Stomach smooth muscle (tissue), 2 donors: ENCODE results near the gene CAMSAP2.

Source experiments
- H3K27ac ChIP-seq: one replicate; pipeline ENCODE4 v1.7.0; 2013; ENCODE audit warnings: mild to moderate bottlenecking, low read length, inconsistent platforms
- H3K27me3 ChIP-seq, 2 donors: one replicate each; pipeline ENCODE4 v1.7.0; 2013; ENCODE audit warnings: low read length in 2 of 2; ENCODE audit not compliant: insufficient read depth in 2 of 2, control insufficient read depth in 1 of 2
- H3K36me3 ChIP-seq, 2 donors: one replicate each; pipeline ENCODE4 v1.7.0; 2013; ENCODE audit warnings: low read length in 2 of 2; ENCODE audit not compliant: control insufficient read depth in 2 of 2, insufficient read depth in 2 of 2
- H3K4me1 ChIP-seq: one replicate; pipeline ENCODE4 v1.7.0; 2013; ENCODE audit warnings: low read length; ENCODE audit not compliant: control insufficient read depth, insufficient read depth
- H3K4me3 ChIP-seq, 2 donors: one replicate each; pipeline ENCODE4 v1.7.0; 2013; ENCODE audit warnings: low read length in 2 of 2
- H3K9ac ChIP-seq, 2 donors: one replicate each; pipeline ENCODE4 v1.7.0; 2013; ENCODE audit warnings: low read length in 2 of 2, mild to moderate bottlenecking in 1 of 2
- H3K9me3 ChIP-seq, 2 donors: one replicate each; pipeline ENCODE4 v1.7.0; 2013; ENCODE audit warnings: low read length in 2 of 2; ENCODE audit not compliant: control insufficient read depth in 2 of 2
- donor health status: healthy.
- donor health status: Pancreatic carcinoma.

Gene CAMSAP2

GRCh38 chr1:200892958-200893357, 154.3 kb downstream of the CAMSAP2 start:
- no peak overlapping the region for H3K27ac ChIP-seq
- no peak overlapping the region for H3K9ac ChIP-seq
- H3K27me3 ChIP-seq = peaks cover 21 to 24% of the 10 kb centered on the region in 2 donors
- no peaks in the 10 kb centered on the region for H3K36me3 ChIP-seq
- H3K9me3 ChIP-seq = no peaks in the 10 kb centered on the region
- peaks cover 10% of the 10 kb centered on the region for H3K4me1 ChIP-seq
- no peak overlapping the region for H3K4me3 ChIP-seq

- no peak overlapping the region for H3K4me3 ChIP-seq
- no peaks in the 10 kb centered on the region for H3K9me3 ChIP-seq
- no peak overlapping the region for H3K27ac ChIP-seq
- no peak overlapping the region for H3K9ac ChIP-seq
- peaks cover 20 to 23% of the 10 kb centered on the region in 2 donors for H3K27me3 ChIP-seq
- H3K4me1 ChIP-seq = peaks cover 10% of the 10 kb centered on the region
- no peaks in the 10 kb centered on the region for H3K36me3 ChIP-seq
Observed at GRCh38 chr1:200893411-200893901, 154.8 kb downstream of the CAMSAP2 start.

GRCh38 chr1:200894712-200895442, 156.2 kb downstream of the CAMSAP2 start, which contains the start of gene INAVA:
TSS of gene INAVA (plus strand) at chr1:200894900. CDS start at chr1:200898401, 3,501 bp downstream.
- Histone ChIP-seq H3K4me3 (peak within 1 kb of the TSS in 1 of 2 donors; percentile 15), H3K4me1 (peaks cover 10% of the 10 kb centered on the region)

GRCh38 chr1:200895443-200895789, 156.7 kb downstream of the CAMSAP2 start:
- Histone ChIP-seq H3K9ac (no peak overlapping the region), H3K9me3 (no peaks in the 10 kb centered on the region), H3K27me3 (peaks cover 13 to 16% of the 10 kb centered on the region in 2 donors), H3K27ac (no peak overlapping the region), H3K4me1 (peaks cover 10% of the 10 kb centered on the region), H3K36me3 (no peaks in the 10 kb centered on the region), H3K4me3 (peak overlapping the region in 1 of 2 donors; percentile 15)

More at GRCh38 chr1:200894712-200895442, 156.2 kb downstream of the CAMSAP2 start, which contains the start of gene INAVA:
- no peaks in the 10 kb centered on the region for H3K9me3 ChIP-seq
- H3K9ac ChIP-seq = no peak within 1 kb of the TSS
- no peaks in the 10 kb centered on the region for H3K36me3 ChIP-seq
- H3K27me3 ChIP-seq = peaks cover 17 to 21% of the 10 kb centered on the region in 2 donors
- no peak within 1 kb of the TSS for H3K27ac ChIP-seq

- H3K9ac ChIP-seq = no peak overlapping the region
- no peaks in the 10 kb centered on the region for H3K9me3 ChIP-seq
- peaks cover 9% of the 10 kb centered on the region for H3K4me1 ChIP-seq
- H3K36me3 ChIP-seq = no peaks in the 10 kb centered on the region
- H3K27me3 ChIP-seq = peaks cover 9 to 11% of the 10 kb centered on the region in 2 donors
- H3K4me3 ChIP-seq = peak overlapping the region in 1 of 2 donors; percentile 15
- no peak overlapping the region for H3K27ac ChIP-seq
Observed at GRCh38 chr1:200895801-200896530, 157.3 kb downstream of the CAMSAP2 start.

GRCh38 chr1:200896531-200897196, 158.0 kb downstream of the CAMSAP2 start:
- H3K27ac ChIP-seq = no peak overlapping the region
- H3K4me3 ChIP-seq = no peak overlapping the region
- H3K36me3 ChIP-seq = no peaks in the 10 kb centered on the region
- H3K9ac ChIP-seq = no peak overlapping the region
- H3K27me3 ChIP-seq = peaks cover 4 to 5% of the 10 kb centered on the region in 2 donors
- H3K9me3 ChIP-seq = no peaks in the 10 kb centered on the region
- H3K4me1 ChIP-seq = peaks cover 2% of the 10 kb centered on the region

GRCh38 chr1:200897259-200897658, 158.6 kb downstream of the CAMSAP2 start:
- Histone ChIP-seq H3K27me3 (peaks cover 0 to 3% of the 10 kb centered on the region in 2 donors), H3K36me3 (no peaks in the 10 kb centered on the region), H3K9me3 (no peaks in the 10 kb centered on the region), H3K4me1 (no peaks in the 10 kb centered on the region), H3K9ac (no peak overlapping the region), H3K4me3 (no peak overlapping the region), H3K27ac (no peak overlapping the region)

GRCh38 chr1:200899015-200899386, 160.3 kb downstream of the CAMSAP2 start:
- no peaks in the 10 kb centered on the region for H3K9me3 ChIP-seq
- no peaks in the 10 kb centered on the region for H3K4me1 ChIP-seq
- H3K9ac ChIP-seq = no peak overlapping the region
- H3K27me3 ChIP-seq = no peaks in the 10 kb centered on the region
- H3K36me3 ChIP-seq = no peaks in the 10 kb centered on the region
- no peak overlapping the region for H3K27ac ChIP-seq
- no peak overlapping the region for H3K4me3 ChIP-seq

GRCh38 chr1:200899451-200899915, 160.8 kb downstream of the CAMSAP2 start:
- Histone ChIP-seq H3K9me3 (no peaks in the 10 kb centered on the region), H3K36me3 (no peaks in the 10 kb centered on the region), H3K4me1 (no peaks in the 10 kb centered on the region), H3K27me3 (no peaks in the 10 kb centered on the region), H3K9ac (no peak overlapping the region), H3K4me3 (no peak overlapping the region), H3K27ac (no peak overlapping the region)

- no peaks in the 10 kb centered on the region for H3K36me3 ChIP-seq
- H3K27me3 ChIP-seq = no peaks in the 10 kb centered on the region
- H3K9me3 ChIP-seq = no peaks in the 10 kb centered on the region
- no peak overlapping the region for H3K27ac ChIP-seq
- H3K9ac ChIP-seq = no peak overlapping the region
- H3K4me1 ChIP-seq = no peaks in the 10 kb centered on the region
- H3K4me3 ChIP-seq = no peak overlapping the region
Observed at GRCh38 chr1:200899954-200900867, 161.5 kb downstream of the CAMSAP2 start.
